ENCODE measurements around the gene COL28A1.
"Not testable (repeated sequence)": the region's sequence is repeated elsewhere in the genome, so short reads cannot be mapped to it uniquely, and the experiment has no call there.

COL28A1 gene

GRCh38 chr7:7519528-7519927 is 16.1 kb downstream of the COL28A1 start:
- DNase-seq (ENCODE audit: low read depth in 4 of 4, low spot score in 1 of 4): no peak

DNA sequence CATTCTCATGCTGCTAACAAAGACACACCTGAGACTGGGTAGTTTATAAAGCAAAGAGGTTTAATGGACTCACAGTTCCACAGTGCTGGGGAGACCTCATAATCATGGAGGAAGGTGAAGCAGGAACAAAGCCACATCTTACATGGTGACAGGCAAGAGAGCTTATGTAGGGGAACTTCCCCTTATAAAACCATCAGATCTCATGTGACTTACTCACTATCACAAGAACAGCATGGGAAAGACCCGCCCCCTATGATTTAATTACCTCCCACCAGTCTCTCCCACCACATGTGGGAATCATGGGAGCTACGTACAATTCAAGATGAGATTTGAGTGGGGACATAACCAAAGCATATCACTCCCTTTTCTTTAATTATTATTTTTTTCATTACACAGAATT is 16.6 kb downstream of the COL28A1 start:
- DNase-seq (ENCODE audit: low read depth in 4 of 4, low spot score in 1 of 4): no peak

- DNase-seq (ENCODE audit: low read depth in 4 of 4, low spot score in 1 of 4): no peak
Observed at GRCh38 chr7:7517754-7518153, 17.9 kb downstream of the COL28A1 start.

DNA sequence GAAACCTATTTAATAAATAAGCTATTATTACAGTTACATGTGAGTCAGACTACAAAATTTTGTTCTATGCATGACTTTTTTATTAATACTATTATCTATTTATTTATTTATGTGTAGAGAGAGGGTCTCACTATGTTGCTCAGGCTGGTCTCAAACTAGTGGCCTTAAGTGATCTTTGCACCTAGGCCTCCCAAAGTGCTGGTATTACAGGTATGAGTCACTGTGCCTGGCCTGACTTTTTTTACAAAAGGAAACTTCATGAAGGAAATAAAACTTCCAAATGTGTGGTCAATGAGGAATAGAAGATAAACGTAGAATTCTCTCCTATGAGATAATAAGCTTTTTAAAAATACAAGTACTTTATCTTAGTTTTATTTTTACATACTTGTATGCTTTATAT is 19.0 kb downstream of the COL28A1 start:
- DNase-seq (ENCODE audit: low read depth in 4 of 4, low spot score in 1 of 4): no peak

DNA sequence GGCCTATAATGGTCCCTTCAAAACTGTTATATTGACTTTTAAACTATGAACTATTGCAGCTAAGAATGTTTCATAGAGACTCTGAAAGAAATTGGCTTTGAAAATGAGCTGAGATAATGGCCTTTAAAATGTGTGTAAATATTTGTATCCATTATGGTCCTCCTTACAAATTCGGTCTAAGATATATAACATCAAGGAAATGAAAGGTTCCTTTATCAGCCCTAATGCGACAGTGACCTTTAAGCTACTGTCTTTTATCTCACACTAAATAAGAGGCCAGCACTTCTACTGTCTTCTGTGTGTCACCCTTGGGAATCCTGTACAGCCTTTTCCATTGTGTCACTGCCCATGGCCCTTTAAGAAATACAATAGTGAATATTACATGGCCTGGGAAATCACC is 19.5 kb downstream of the COL28A1 start:
- no peak for DNase-seq (ENCODE audit: low read depth in 4 of 4, low spot score in 1 of 4)

- DNase-seq (ENCODE audit: low read depth in 4 of 4, low spot score in 1 of 4): no peak
Observed at GRCh38 chr7:7512861-7513597, 22.6 kb downstream of the COL28A1 start.

GRCh38 chr7:7510794-7511193 is 24.9 kb downstream of the COL28A1 start:
- no peak for DNase-seq (ENCODE audit: low read depth in 4 of 4, low spot score in 1 of 4)

DNA sequence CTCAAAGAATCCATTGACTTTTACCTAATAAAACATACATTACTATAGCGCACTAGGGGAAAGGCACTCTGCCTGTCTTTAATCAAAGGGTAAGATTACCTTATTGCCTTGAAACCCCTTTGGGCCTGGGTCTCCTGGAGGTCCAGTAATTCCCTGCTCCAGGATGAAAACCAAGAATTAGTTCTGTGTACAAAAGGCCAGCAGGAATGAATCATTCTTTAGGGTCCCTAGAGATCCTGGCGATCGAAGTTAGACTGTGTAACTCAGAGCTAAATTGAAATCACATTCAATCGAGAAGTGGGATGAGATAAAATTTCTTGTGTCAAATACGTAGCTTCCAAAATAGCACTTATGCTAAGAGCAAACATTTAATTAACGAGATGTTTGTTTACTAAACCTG is 29.8 kb downstream of the COL28A1 start:
- no peak for DNase-seq (ENCODE audit: low read depth in 4 of 4, low spot score in 1 of 4)

DNA sequence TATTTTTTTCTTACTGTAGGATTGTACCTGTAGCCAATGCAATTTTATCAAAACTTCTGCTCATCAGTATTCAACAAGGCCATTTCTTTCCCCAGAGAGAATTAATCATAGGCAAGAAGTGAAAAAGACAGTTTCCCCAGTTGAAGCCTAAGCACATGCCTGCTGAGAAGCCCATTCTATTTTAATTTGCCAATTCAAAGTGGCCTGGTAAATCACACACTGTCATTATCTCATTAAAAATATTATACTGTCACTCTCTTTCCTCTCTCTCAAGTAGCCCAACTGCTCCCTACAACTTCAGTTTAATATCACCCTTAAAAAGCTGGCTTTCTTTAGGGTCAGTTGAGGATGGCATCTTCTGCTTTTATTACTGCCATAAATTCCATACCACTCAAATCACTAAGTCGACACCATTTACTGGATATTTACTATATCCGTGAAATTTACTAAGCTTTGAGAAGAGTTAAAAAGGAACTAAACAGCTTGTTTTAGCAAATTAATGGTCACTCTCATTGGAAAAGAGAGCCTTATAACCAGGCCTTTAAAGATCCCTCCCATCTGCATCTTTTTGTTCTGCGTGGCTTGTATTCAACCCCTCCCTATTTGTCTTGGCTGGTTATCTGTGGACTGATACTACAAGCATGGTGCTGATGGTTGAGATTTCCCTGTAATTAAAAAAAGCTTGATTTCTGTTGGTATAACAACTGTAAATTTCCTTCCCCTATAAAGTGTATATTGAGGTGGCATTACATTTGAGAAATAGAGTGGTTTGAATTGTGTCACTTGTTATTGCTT is 30.6 kb downstream of the COL28A1 start:
- DNase-seq (ENCODE audit: low read depth in 4 of 4, low spot score in 1 of 4): no peak

GRCh38 chr7:7499892-7500291 is 35.8 kb downstream of the COL28A1 start:
- no peak for DNase-seq (ENCODE audit: low read depth in 4 of 4, low spot score in 1 of 4)

- no peak for DNase-seq (ENCODE audit: low read depth in 4 of 4, low spot score in 1 of 4)
Observed at GRCh38 chr7:7498856-7499255, 36.8 kb downstream of the COL28A1 start.

DNA sequence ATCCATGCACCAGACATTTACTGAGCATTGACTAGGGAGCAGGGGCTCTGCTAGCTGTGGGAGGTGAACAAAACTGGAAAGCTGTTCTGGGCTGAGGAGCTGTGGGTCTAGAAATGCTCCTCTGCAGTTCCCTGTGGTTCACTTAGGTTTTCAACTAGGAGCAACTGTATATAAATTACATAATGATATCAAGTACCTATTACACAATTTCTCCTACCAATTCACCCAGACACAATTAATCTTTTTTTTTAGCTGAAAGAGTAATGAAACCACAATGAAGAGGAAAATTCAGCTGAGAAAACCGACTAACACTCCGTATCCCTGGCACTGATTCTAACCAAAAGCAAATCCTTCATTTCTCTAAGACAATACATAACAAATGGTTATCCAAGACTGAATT is 39.4 kb downstream of the COL28A1 start:
- no peak for DNase-seq (ENCODE audit: low read depth in 4 of 4, low spot score in 1 of 4)

DNA sequence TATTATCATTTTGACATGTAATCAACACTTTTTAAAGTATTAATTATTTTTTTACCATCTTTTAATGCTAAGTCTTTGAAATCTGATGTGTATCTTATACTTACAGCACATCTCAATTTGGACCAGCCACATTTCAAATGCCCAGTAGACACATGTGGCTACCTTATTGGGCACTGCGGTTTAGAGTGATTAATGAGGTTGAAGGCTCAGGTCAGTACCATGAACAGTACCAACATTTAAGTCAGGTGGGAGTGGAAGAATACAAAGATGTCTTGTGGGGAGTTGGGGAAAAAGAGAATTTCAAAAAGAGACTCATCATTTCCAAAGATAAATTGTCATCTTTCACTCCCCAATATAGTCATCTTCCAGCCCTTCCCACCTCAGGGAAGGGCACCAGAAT is 40.5 kb downstream of the COL28A1 start:
- no peak for DNase-seq (ENCODE audit: low read depth in 4 of 4, low spot score in 1 of 4)

DNA sequence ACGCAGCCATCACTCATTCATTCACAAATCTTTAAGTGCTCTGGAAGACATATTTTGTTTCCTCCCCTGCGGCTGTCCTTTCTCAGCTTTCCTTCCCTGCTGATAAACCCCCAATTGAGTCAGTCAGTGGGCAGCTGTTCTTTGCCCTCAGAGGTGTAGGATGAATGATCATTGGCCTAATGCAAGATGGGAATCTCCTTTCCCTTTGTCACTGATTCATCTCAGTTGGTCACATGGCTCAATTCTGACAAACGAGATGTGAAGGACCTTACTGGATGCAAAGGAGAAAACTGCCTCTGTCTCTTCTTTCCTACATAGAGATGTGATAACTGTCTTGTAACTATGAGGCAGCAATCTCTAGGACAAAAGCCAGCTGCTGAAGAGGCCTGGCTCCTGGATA is 44.6 kb downstream of the COL28A1 start:
- no peak for DNase-seq (ENCODE audit: low read depth in 4 of 4, low spot score in 1 of 4)

DNA sequence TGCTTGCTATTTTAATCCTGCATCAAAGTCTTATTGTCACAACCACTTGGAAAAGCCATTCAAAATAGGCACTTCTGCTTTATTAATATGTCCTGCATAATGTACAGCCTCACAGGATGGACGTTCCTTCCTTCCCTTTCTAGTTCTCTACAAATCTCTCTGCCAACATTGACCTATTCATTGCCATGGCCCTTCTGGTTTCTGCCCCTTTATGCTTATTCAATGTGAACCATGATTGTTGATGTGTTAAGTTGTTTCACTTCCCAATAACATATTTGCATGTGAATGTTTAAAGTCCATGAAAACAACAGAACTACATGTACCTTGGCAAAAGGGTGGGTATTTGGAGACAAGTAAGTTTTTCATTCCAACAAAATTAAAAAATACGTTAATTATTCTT is 45.7 kb downstream of the COL28A1 start:
- no peak for DNase-seq (ENCODE audit: low read depth in 4 of 4, low spot score in 1 of 4)

GRCh38 chr7:7489546-7489945 is 46.1 kb downstream of the COL28A1 start:
- no peak for DNase-seq (ENCODE audit: low read depth in 4 of 4, low spot score in 1 of 4)

GRCh38 chr7:7486362-7486761 is 49.3 kb downstream of the COL28A1 start:
- DNase-seq (ENCODE audit: low read depth in 4 of 4, low spot score in 1 of 4): no peak

DNA sequence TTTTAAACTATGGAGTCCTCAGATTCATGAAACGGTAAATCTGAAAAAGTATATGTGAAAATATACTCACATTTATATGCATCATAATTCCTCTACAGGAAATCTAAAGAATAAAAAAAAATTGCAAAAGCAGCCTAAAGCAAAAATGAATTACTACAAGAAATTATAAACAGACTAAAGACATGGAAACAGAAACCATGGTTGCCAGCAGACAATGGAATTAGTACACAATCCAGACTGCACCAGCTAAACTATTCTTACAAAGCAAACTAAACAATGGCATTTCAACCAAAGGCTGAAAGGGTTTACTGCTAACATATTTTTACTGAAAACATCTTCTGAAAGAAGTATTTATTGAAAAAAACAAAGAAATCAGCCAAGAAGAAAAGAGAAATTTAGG is 51.6 kb downstream of the COL28A1 start:
- DNase-seq (ENCODE audit: low read depth in 4 of 4, low spot score in 1 of 4): no peak

DNA sequence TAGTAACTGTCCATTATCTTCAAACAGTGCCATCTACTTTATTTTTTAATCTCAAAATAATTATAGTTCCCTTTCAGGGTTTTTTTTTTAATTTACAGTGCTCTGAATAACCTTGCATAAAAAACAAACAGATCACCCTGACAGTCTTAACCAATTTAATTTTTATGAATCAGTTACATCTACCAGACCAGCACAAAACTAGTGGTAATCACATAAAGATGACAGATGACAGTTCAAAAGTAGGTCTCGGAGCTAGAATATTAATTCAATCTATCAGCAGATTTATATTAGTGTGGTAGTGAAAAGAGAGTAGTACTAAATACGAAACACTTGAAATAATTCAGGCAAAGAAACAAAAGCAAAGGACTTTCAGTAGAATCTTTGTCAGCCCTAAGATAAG is 53.9 kb downstream of the COL28A1 start:
- no peak for DNase-seq (ENCODE audit: low read depth in 4 of 4, low spot score in 1 of 4)

GRCh38 chr7:7479275-7479805 is 56.3 kb downstream of the COL28A1 start:
- no peak for DNase-seq (ENCODE audit: low read depth in 4 of 4, low spot score in 1 of 4)

DNA sequence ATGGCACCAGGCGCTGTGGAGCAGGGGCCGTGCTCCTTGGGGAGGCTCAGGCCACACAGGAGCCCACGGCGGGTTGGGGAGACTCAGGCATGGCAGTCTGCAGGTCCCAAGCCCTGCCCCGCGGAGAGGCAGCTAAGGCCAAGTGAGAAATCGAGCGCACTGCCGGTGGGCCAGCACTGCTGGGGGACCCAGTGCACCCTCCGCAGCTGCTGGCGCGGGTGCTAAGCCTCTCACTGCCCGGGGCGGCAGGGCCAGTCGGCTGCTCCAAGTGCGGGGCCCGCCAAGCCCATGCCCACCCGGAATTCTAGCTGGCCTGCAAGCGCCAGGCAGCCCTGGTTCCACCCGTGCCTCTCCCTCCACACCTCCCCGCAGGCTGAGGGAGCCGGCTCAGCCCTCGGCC is 57.1 kb downstream of the COL28A1 start:
- no peak for DNase-seq (ENCODE audit: low read depth in 4 of 4, low spot score in 1 of 4)

- not testable (repeated sequence) for DNase-seq (ENCODE audit: low read depth in 4 of 4, low spot score in 1 of 4)
Observed at GRCh38 chr7:7477641-7478040, 58.0 kb downstream of the COL28A1 start.

Measured in stimulated activated CD4-positive, alpha-beta T cell treated with anti-CD3 and anti-CD28 coated beads, Interleukin-1b, Interleukin-23, amount 100 ng/mL, for 24 hours (primary cell).